Measurements from ENCODE around the gene PALLD. TPM values are rescaled to one million over a fixed set of nuclear protein-coding genes. Genes with fewer than 3 reads are reported as not detected.
"Not testable (repeated sequence)": the region's sequence is repeated elsewhere in the genome, so short reads cannot be mapped to it uniquely, and the experiment has no call there.

Gene PALLD
- 10 to 100 TPM in 1 of 2 donors, 1 to 10 TPM in 1; 2.8 to 30.1 TPM for total RNA-seq

DNA sequence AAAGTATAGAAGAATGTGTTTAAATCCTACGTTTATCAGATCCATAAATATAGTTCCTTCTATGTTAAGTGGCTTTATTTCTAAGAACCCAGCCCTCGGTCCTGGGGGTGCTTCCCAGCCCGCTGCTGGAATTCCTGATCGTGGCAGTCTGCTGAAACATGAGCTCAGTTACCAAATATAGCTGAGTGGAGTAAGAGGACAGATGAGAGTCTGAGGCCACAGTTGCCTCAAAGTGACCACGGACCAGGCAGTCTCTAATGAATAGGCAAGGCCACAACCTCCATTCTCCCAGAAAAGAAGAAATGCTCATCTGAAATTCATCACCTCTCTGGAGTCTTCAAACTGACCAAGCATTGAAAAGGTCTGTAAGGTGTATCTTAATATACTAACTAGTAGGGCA lies at the start of gene PALLD:
PALLD (plus strand) TSS at position 219 of the 400 bp plus-strand sequence.
- H3K36me3 Mint-ChIP-seq, result peaks cover 0 to 8% of the 10 kb centered on the region in 2 donors

DNA sequence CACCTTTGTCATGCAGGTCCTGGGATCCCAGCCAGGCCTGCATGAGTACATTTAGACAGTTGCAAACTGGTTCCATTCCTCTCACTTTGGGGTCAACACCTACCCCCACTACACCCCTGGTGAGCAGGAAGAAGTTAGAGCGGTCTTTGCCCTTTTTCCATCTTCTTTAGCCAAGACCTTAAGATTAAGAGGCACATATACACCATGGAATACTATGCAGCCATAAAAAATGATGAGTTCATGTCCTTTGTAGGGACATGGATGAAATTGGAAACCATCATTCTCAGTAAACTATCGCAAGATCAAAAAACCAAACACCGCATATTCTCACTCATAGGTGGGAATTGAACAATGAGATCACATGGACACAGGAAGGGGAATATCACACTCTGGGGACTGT lies 47.8 kb upstream of the PALLD start:
- not testable (repeated sequence) for DNase-seq (ENCODE audit: low spot score in 2 of 2); H3K27ac Mint-ChIP-seq; H3K9me3 Mint-ChIP-seq; ATAC-seq
- H3K36me3 Mint-ChIP-seq, result peaks cover 10 to 22% of the 10 kb centered on the region in 2 donors

More for the DNA sequence above, at the start of gene PALLD:
- H3K9me3 Mint-ChIP-seq, result no peaks in the 10 kb centered on the region
- no peak within 1 kb of the TSS for H3K27ac Mint-ChIP-seq
- no peak for ATAC-seq
- DNase-seq (ENCODE audit: low spot score in 2 of 2), result no peak

DNA sequence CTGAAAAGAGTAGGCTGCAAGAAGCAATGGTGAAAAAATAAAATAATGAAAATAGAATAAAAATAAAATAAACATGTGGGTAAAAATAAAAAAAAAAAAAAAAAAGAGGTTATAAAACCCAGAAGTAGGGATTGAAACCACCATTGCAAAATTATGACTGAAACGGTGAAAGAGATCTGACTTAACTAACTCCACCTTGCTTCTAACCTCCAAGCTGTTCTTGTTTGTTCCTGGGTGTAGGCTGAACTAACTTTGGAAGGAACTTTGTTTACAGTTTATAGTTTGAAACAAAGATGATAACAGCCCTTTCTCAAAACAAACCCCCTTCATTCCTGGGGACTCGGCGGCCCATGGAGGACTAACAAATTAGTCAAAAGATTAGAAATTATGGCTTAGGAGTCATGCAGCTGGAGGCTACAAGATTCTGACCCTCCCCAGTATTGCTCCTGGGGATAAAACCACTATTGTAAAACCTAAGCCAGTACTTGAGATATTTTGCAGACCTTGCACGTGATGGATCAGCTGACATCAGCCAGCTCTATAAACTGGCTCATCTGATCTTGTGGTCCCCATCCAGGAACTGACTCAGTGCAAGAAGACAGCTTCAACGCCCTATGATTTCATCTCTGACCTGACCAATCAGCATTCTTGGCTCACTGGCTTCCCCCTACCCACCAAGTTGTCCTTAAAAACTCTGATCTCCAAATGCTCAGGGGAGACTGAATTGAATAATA lies 47.0 kb upstream of the PALLD start:
- DNase-seq (ENCODE audit: low spot score in 2 of 2), result peak in 1 of 2 donors; percentile 20
- peak overlapping the region; percentile 62 to 70 for H3K27ac Mint-ChIP-seq
- ATAC-seq, result peak; percentile 55 to 60
- H3K36me3 Mint-ChIP-seq, result peaks cover 10 to 22% of the 10 kb centered on the region in 2 donors
- H3K9me3 Mint-ChIP-seq, result peaks cover 0 to 3% of the 10 kb centered on the region in 2 donors

GRCh38 chr4:168451331-168451730 lies 45.5 kb upstream of the PALLD start:
- H3K36me3 Mint-ChIP-seq, result peaks cover 10 to 22% of the 10 kb centered on the region in 2 donors
- no peak for DNase-seq (ENCODE audit: low spot score in 2 of 2)
- ATAC-seq, result peak; percentile 59 to 61
- peaks cover 0 to 3% of the 10 kb centered on the region in 2 donors for H3K9me3 Mint-ChIP-seq
- H3K27ac Mint-ChIP-seq, result peak overlapping the region; percentile 20 to 62

- Mint-ChIP-seq H3K36me3 (peaks cover 10 to 22% of the 10 kb centered on the region in 2 donors), H3K9me3 (peaks cover 0 to 3% of the 10 kb centered on the region in 2 donors), H3K27ac (peak overlapping the region; percentile 2 to 62)
- peak; percentile 86 to 92 for ATAC-seq
- no peak for DNase-seq (ENCODE audit: low spot score in 2 of 2)
Observed at GRCh38 chr4:168451744-168452390, 45.0 kb upstream of the PALLD start.

DNA sequence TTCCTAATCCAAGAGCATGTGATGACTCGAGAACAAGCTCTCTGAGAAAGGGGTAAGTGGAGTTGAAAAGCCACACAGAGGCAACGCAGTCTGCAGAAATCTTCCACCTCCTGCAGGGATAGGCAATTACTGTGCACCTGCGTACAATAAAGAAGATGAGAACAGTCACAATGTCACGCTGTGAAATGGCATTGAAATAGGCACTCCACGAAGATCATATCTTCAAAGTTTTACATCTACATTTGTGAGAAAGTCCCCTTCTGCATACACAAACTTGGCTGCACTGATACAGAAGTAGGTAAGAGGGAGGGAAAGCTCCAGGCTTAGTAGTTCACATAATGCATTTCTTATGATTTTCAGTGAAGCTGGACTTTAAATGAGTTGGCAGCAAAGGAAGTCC lies 43.7 kb upstream of the PALLD start:
- peaks cover 0 to 3% of the 10 kb centered on the region in 2 donors for H3K9me3 Mint-ChIP-seq
- ATAC-seq (no peak), DNase-seq (ENCODE audit: low spot score in 2 of 2) (no peak)
- peaks cover 10 to 22% of the 10 kb centered on the region in 2 donors for H3K36me3 Mint-ChIP-seq
- H3K27ac Mint-ChIP-seq, result no peak overlapping the region

DNA sequence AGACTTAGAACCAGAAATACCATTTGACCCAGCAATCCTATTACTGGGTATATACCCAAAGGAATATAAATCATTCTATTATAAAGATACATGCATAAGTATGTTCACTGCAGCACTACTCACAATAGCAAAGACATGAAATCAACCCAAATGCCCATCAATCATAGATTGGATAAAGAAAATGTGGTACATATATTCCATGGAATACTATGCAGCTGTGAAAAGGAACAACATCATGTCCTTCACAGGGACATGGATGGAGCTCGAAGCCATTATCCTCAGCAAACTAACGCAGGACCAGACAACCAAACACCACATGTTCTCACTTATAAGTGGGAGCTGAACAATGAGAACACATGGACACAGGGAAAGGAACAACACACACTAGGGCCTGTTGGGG lies 38.6 kb upstream of the PALLD start:
- not testable (repeated sequence) for DNase-seq (ENCODE audit: low spot score in 2 of 2); H3K36me3 Mint-ChIP-seq; H3K9me3 Mint-ChIP-seq; ATAC-seq
- peak overlapping the region in 1 of 2 donors; percentile 19 for H3K27ac Mint-ChIP-seq

- Mint-ChIP-seq H3K36me3 (no peaks in the 10 kb centered on the region), H3K9me3 (no peaks in the 10 kb centered on the region), H3K27ac (no peak overlapping the region)
- ATAC-seq, result no peak
- no peak for DNase-seq (ENCODE audit: low spot score in 2 of 2)
Observed at GRCh38 chr4:168461821-168462220, 35.0 kb upstream of the PALLD start.

DNA sequence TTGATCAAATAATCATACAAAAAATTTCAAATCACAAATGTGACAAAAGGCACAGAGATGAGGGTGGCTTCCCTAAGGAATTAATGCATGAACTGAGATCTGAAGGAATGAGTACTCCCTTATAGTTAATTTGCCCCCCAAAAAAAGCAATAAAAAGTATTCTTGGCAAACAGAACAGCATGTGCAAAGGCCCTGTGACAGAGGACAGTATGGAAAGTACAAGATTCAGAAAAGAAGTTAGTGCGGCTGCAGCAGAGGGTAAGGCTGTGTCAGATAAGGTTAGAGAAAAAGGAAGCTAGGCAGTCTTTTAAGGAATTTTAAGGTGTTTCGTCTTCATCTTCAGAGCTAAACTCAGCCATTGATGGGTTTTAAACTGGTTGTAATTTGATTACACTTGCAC lies 23.9 kb upstream of the PALLD start:
- H3K27ac Mint-ChIP-seq, result no peak overlapping the region
- no peak for ATAC-seq

GRCh38 chr4:168474660-168475320 lies 22.1 kb upstream of the PALLD start:
- ATAC-seq (no peak), DNase-seq (ENCODE audit: low spot score in 2 of 2) (no peak)
- peaks cover 0 to 6% of the 10 kb centered on the region in 2 donors for H3K9me3 Mint-ChIP-seq
- H3K27ac Mint-ChIP-seq, result no peak overlapping the region
- H3K36me3 Mint-ChIP-seq, result peaks cover 0 to 9% of the 10 kb centered on the region in 2 donors

More for the DNA sequence above, 23.9 kb upstream of the PALLD start:
- no peak for DNase-seq (ENCODE audit: low spot score in 2 of 2)
- H3K36me3 Mint-ChIP-seq, result peaks cover 0 to 12% of the 10 kb centered on the region in 2 donors
- peaks cover 0 to 6% of the 10 kb centered on the region in 2 donors for H3K9me3 Mint-ChIP-seq

GRCh38 chr4:168475745-168476144 lies 21.1 kb upstream of the PALLD start:
- Mint-ChIP-seq H3K36me3 (peaks cover 5 to 6% of the 10 kb centered on the region in 2 donors), H3K9me3 (peaks cover 0 to 6% of the 10 kb centered on the region in 2 donors), H3K27ac (no peak overlapping the region)
- no peak for ATAC-seq
- DNase-seq (ENCODE audit: low spot score in 2 of 2), result no peak

DNA sequence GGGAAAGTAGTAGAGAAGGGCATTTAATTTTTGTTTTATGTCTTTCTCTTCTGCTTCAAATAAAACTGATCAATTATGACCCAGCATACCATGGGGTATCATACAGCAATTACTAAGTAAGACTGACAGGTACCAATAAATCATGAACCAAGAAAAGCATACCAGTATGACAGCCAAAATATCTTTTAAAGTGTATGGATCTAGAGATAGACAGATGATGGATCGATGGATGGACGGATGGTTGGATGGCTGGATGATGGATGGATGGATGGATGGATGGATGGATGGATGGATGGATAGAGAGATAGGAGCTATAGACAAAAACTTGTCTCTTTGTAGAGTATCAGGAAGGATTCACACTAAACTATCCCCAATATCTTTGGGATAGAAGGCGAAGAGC lies 18.0 kb upstream of the PALLD start:
- DNase-seq (ENCODE audit: low spot score in 2 of 2) (no peak), ATAC-seq (no peak)
- peak overlapping the region in 1 of 2 donors; percentile 22 for H3K27ac Mint-ChIP-seq
- H3K9me3 Mint-ChIP-seq, result no peaks in the 10 kb centered on the region
- H3K36me3 Mint-ChIP-seq, result peaks cover 5 to 6% of the 10 kb centered on the region in 2 donors

- ATAC-seq, result peak; percentile 65 to 72
Observed at GRCh38 chr4:168480931-168481611, 15.8 kb upstream of the PALLD start.

DNA sequence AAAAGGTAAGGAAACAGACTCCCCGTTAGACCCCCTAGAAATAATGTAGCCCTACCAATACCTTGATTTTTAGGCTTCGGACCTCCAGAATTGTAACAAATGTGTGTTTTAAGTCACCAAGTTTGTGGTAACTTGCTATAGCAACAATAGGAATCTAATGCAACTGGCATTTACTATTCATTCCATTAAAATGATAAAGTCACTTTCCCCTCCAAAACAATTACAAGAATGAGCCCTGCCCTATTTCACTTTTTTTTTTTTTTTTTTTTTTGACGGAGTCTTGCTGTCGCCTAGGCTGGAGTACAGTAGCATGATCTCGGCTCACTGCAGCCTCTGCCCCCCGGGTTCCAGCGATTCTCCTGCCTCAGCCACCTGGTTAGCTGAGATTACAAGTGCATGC lies 13.0 kb upstream of the PALLD start:
- H3K9me3 Mint-ChIP-seq, result no peaks in the 10 kb centered on the region
- H3K27ac Mint-ChIP-seq, result no peak overlapping the region
- H3K36me3 Mint-ChIP-seq, result peaks cover 0 to 6% of the 10 kb centered on the region in 2 donors
- DNase-seq (ENCODE audit: low spot score in 2 of 2), result no peak
- no peak for ATAC-seq

More at GRCh38 chr4:168480931-168481611, 15.8 kb upstream of the PALLD start:
- H3K36me3 Mint-ChIP-seq, result peaks cover 5 to 6% of the 10 kb centered on the region in 2 donors
- no peak for DNase-seq (ENCODE audit: low spot score in 2 of 2)
- no peaks in the 10 kb centered on the region for H3K9me3 Mint-ChIP-seq
- H3K27ac Mint-ChIP-seq, result peak overlapping the region; percentile 88 to 98

- Mint-ChIP-seq H3K27ac (no peak overlapping the region), H3K9me3 (no peaks in the 10 kb centered on the region)
- ATAC-seq, result no peak
Observed at GRCh38 chr4:168484626-168485025, 12.2 kb upstream of the PALLD start.

DNA sequence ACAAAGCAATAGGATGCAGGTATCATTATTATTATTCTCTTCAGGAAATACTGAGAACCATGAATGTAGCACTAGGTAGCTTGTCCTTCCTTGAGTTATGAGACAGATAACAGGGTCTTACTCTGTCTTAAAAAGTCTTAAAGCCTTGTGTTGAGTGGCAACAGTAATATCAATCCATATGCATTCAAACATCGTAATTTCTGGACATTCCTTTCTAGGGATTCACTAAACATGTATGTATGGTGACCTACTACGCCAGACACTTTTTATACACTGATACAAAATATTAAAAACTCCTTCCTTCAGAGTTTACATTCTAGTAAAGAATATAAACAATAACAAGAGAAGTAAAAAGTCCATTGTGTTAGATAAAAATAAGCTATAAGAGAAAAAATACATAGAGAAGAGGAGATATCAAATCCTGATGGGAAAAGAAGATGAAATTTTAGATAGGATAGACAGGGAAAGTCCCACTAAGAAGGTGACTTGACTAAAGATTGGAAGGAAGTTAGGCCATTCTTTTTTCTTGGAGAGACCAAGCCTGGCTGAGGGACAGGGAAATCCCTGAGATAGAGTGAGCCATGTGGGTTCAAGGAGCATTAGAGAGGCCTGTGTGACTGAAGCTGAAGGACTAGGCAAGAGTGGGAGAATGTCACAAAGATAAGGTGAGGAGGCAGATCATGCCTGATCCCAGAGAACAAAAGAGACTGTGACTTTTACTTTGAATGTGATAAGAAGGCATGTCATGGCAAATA lies 11.5 kb upstream of the PALLD start:
- DNase-seq (ENCODE audit: low spot score in 2 of 2) (no peak), ATAC-seq (no peak)
- no peak overlapping the region for H3K27ac Mint-ChIP-seq
- peaks cover 0 to 2% of the 10 kb centered on the region in 2 donors for H3K36me3 Mint-ChIP-seq
- no peaks in the 10 kb centered on the region for H3K9me3 Mint-ChIP-seq

More at GRCh38 chr4:168484626-168485025, 12.2 kb upstream of the PALLD start:
- DNase-seq (ENCODE audit: low spot score in 2 of 2), result no peak
- peaks cover 0 to 6% of the 10 kb centered on the region in 2 donors for H3K36me3 Mint-ChIP-seq
